K562 (cell line): ENCODE measurements around the gene HMG20B.

Experiments
- CHD2 ChIP-seq: IDR thresholded peaks from 2 replicates; pipeline ENCODE4 v1.6.1; 2011; ENCODE audit warnings: low read depth, low read length
- DPF2 ChIP-seq: fragments of 450-650 bp; IDR thresholded peaks from 2 replicates; pipeline ENCODE4 v1.6.1; 2016
- RBFOX2 ChIP-seq: fragments of 200-400 bp; formaldehyde crosslinking; IDR thresholded peaks from 2 replicates; pipeline ENCODE4 v1.6.1; 2017; ENCODE audit warnings: low read depth, mild to moderate bottlenecking, low read length, moderate library complexity
- TAF1 ChIP-seq: IDR thresholded peaks from 2 replicates; pipeline ENCODE4 v1.6.1; 2011; ENCODE audit warnings: mild to moderate bottlenecking, low read length, moderate library complexity; ENCODE audit not compliant: insufficient read depth, control insufficient read depth, severe bottlenecking; ENCODE audit errors: extremely low read depth
- ZNF277 ChIP-seq: fragments of 250-450 bp; sonication (Bioruptor Pico); IDR thresholded peaks from 2 replicates; pipeline ENCODE4 v1.8.0; 2022; ENCODE audit warnings: inconsistent platforms, mild to moderate bottlenecking, moderate library complexity, borderline replicate concordance
- TF ChIP-seq, protein P1 (sequence below), 3 experiments: IDR thresholded peaks in 2 of 3; conservative IDR thresholded peaks in 1 of 3; 2 replicates each; pipeline ENCODE4 v1.5.1; 2011 to 2012; ENCODE audit warnings: low read length in 3 of 3, mild to moderate bottlenecking in 3 of 3, control low read depth in 2 of 3, improper control_type of control experiment in 1 of 3, inconsistent platforms in 1 of 3, low read depth in 1 of 3, mixed read lengths in 1 of 3, moderate library complexity in 1 of 3; ENCODE audit not compliant: insufficient read depth in 2 of 3

GRCh38 chr19:3612330-3612729 is 39.6 kb downstream of the HMG20B start:
- TF ChIP-seq ZNF277: no peak
- TF ChIP-seq CHD2: no peak
- TF ChIP-seq RBFOX2: no peak
- TF ChIP-seq, protein P1, sequence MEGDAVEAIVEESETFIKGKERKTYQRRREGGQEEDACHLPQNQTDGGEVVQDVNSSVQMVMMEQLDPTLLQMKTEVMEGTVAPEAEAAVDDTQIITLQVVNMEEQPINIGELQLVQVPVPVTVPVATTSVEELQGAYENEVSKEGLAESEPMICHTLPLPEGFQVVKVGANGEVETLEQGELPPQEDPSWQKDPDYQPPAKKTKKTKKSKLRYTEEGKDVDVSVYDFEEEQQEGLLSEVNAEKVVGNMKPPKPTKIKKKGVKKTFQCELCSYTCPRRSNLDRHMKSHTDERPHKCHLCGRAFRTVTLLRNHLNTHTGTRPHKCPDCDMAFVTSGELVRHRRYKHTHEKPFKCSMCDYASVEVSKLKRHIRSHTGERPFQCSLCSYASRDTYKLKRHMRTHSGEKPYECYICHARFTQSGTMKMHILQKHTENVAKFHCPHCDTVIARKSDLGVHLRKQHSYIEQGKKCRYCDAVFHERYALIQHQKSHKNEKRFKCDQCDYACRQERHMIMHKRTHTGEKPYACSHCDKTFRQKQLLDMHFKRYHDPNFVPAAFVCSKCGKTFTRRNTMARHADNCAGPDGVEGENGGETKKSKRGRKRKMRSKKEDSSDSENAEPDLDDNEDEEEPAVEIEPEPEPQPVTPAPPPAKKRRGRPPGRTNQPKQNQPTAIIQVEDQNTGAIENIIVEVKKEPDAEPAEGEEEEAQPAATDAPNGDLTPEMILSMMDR (IDR thresholded peaks at IDR 0.05 in 2 of 3, conservative IDR thresholded peaks at IDR 0.05 in 1 of 3; ENCODE audit: insufficient read depth in 2 of 3, low read depth in 1 of 3, low read length in 3 of 3): no peak
- no peak for TF ChIP-seq TAF1
- no peak for TF ChIP-seq DPF2
